ENCODE data around the gene MYLK4.

DNA sequence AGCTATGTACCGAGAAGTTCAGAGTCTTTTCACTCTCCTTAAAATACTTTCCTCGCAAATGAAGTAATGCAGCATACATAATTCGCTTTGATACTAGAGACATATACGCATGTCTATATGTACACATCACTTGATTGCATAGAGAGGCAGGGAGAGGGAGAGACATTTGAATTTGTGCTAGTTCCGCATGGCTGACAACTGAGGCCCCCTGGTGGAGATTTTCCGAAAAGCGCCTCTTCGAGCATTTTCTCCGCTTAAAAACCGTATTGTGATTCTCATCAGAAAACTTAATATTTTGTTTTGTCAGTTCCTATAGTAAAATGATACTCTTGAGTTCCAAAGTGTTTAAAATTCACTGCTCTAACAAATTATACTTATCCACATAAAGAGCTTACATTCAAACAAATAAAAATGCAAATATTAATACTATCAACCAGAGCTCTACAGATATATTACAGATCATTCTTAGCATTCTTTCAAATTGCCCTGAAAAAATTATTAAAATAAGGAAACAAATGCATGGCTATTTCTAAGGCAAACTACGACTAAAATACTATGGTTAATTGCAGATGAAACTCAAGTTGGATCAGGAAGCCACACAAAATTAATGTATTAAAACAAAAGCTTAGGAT, 637 bp downstream of the MYLK4 start:
- TF ChIP-seq CTCF (IDR thresholded peaks at IDR 0.05) (peak; percentile 81 to 91 (median 81)), POLR2A (IDR thresholded peaks at IDR 0.05; ENCODE audit: low read depth) (no peak), EP300 (IDR thresholded peaks at IDR 0.05) (no peak), POLR2AphosphoS5 (IDR thresholded peaks at IDR 0.05) (no peak)
